Left renal cortex interstitium (tissue), 4 donors: ENCODE data around the gene C1orf159. TPM values are rescaled to one million over a fixed set of nuclear protein-coding genes. Genes with fewer than 3 reads are reported as not detected.

Experiments
- DNase-seq, 4 donors: peaks; one replicate each; pipeline ENCODE4 v3.0.0-alpha.2; 2013; ENCODE audit warnings: low read depth in 4 of 4, low spot score in 2 of 4, missing footprints in 1 of 4
- polyA plus RNA-seq, 4 donors: library from polyadenylated mRNA; unstranded; fragments of 120-200 nt; gene quantifications; one replicate each; pipeline ENCODE4 v1.2.1, GENCODE V29; 2013; ENCODE audit not compliant: insufficient read length in 4 of 4

Gene C1orf159
- polyA plus RNA-seq, 4 donors = 5.5 to 24.1 (median 14.1) TPM

DNA sequence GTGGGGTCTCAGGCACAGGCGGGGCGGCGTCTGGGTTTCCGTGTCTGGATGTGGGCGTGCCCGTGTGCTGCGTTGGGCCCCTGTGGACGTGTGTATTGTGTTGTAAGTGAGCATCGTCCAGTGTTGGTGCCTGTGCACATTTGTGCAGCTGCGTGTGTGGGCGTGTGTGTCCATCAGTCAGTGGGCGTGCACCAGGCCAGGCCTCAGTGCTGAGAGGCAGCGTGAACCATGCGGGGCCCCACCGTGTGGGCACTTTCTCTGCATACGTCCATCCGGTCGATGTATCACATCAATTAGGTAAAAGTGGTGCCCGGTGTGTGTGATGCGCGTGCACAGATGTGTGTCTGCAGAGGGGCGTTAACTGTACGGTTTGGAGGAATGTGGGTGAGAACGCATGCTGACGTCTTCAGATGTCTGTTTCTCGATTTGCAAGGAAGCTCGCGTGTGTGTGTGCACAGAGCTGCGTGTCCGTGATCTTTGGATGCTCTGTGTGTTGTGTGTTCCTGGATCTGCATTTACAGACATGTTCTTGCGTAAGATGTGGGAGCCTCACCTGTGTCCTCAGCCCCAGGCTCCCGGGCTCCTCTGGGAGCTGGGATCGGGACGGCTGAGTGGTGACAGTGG, 71.3 kb downstream of the C1orf159 start:
- DNase-seq = no peak

DNA sequence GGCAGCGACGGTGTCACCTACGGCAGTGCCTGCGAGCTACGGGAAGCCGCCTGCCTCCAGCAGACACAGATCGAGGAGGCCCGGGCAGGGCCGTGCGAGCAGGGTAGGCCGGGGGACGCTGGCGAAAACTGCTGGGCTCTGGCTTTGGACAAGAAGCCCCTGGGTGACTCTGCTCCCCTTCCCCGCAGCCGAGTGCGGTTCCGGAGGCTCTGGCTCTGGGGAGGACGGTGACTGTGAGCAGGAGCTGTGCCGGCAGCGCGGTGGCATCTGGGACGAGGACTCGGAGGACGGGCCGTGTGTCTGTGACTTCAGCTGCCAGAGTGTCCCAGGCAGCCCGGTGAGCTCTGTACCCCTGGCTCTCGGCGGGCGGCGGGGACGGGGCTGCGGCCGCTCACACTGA, 72.0 kb downstream of the C1orf159 start:
- no peak for DNase-seq

DNA sequence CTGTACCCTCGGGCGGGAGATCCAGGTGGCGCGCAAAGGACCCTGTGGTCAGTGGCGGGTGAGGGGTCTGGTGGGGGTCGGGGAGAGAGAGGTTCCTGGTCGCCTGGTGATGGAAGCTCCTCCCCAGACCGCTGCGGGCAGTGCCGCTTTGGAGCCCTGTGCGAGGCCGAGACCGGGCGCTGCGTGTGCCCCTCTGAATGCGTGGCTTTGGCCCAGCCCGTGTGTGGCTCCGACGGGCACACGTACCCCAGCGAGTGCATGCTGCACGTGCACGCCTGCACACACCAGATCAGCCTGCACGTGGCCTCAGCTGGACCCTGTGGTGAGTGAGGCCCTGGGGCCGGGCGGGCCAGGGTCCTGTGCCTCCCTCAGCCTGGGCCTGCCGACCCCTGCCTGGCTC, 72.5 kb downstream of the C1orf159 start:
- DNase-seq = no peak

DNA sequence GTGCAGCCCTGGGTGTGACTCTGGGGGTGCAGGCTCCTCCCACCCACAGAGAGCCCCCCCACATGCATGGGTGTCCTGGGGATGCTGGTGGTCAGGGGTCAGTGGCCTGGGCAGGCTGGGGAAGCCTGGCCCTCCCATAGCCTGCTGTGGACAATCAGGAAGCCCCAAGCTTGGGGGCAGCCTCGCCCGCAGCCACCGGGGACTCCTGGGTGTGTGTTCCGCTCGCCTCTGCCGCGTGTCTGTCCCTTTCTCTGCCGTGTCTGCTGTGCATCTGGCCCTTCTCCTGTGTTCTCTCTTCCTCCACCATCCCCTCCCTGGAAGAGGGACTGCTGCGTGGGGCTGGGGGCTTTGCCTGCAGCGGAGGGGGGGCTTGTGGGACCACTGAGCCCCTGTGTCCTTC, 73.1 kb downstream of the C1orf159 start:
- DNase-seq = no peak

DNA sequence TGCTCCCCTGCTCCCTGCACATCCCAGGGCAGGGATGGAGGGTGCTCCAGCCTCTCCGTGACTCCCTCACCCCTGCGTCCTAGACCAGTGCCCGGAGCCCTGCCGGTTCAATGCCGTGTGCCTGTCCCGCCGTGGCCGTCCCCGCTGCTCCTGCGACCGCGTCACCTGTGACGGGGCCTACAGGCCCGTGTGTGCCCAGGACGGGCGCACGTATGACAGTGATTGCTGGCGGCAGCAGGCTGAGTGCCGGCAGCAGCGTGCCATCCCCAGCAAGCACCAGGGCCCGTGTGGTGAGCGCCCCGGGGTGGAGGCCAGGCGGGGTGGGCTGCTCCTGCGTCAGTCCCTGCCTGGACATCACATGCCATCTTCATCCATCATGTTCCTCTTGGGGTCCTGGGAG, 74.0 kb downstream of the C1orf159 start:
- DNase-seq = no peak

DNA sequence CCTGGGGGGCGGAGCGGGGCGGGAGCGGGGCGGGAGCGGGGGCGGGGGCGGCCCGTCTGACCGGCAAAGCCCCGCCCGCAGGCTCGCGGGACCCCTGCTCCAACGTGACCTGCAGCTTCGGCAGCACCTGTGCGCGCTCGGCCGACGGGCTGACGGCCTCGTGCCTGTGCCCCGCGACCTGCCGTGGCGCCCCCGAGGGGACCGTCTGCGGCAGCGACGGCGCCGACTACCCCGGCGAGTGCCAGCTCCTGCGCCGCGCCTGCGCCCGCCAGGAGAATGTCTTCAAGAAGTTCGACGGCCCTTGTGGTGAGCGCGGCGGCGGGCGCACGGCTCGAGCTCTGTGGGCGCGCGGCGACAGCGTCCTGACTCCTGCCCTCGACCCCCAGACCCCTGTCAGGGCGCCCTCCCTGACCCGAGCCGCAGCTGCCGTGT, 74.8 kb downstream of the C1orf159 start:
- DNase-seq = no peak

DNA sequence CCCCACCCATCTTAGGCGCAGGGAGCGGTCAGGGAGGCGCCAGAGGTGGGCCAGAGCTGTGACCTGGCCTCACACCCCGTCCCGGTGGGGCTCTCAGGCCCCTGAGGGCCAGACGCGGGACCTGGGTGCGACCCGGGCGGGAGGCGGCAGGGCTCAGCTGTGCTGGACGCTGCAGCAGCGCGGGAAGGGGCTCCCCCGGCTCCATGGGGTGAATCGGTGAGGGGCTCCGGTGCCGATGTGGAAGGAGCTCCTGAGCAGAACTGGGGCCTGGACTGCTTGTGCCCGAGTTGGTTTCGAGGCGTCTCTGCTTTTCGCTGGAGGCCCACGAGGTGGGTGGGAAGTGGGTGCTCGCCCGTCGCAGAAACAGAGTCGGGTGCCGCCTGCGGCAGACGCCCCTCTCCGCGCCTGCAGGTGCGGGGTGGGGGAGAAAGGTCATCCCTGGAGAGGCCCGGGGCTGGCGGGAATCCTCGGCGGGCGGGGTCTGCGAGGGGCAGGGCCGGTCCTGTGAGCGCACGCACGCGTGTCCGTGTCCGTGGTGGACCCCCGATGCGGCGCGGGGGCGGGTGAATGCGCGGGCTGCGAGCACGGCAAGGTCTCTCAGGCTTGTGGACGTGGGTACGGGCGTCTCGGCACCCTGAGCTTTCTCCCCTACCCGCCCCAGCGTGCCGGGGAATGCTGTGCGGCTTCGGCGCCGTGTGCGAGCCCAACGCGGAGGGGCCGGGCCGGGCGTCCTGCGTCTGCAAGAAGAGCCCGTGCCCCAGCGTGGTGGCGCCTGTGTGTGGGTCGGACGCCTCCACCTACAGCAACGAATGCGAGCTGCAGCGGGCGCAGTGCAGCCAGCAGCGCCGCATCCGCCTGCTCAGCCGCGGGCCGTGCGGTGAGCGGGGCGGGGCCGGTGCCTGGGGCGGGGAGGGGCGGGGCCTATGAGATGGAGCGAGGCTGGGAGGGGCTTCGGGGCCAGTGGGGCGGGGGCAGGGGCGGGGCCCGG, 75.6 kb downstream of the C1orf159 start:
- DNase-seq = no peak

DNA sequence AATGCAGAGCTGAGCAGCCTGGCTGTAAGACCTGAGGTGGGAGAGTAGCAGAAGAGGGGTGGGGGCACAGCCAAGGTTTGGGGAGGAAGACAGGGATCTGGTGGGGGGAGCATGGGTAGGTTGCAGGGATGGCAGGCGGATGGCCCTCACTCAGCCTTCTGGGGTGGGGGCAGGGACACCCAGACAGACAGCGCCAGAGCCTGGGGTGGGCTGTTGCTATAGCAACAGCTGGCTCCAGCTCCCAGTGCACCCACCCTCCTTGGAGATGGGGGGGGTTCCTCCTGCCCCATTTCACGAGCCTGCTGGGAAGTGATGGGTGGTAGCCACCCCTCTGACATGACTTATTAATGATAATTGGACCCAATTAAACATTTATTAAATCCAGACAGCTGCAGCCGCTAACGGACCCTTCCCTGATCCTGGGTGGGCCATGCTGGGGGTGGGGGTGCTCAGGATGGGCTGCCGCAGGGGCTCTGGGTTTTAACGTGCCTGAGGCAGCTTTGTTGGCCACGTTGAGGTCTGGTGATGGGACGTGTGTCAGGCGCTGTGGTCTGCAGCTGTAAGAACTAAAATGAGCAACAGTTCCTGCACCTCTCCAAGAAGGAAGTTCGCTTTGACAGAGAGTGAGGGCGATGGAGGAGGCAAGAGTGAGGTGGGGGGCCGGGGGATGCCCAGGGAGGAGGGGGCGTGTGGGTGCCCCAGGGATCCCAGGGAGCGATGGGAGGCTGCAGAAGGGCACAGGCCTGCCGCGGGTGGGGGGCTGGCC, 76.6 kb downstream of the C1orf159 start:
- no peak for DNase-seq

DNA sequence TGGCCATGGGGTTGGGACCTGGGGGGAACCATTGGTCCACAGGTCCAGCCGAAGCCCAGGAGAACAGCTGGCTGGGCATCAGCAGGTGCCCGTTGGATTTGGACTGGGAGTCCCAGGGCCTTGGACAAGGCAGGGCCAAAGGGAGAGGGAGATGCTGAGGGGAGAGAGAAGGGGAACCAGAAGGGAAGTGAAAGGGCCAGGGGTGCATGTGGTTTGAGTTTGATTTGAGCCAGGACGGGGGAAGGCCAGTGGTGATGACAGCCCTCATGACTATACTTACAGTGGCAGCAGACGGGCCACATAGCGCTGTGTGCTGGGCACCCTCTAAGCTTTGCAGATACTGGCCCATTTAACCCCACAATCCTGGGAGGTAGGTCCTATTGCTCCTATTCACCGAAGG, 77.2 kb downstream of the C1orf159 start:
- DNase-seq = no peak

DNA sequence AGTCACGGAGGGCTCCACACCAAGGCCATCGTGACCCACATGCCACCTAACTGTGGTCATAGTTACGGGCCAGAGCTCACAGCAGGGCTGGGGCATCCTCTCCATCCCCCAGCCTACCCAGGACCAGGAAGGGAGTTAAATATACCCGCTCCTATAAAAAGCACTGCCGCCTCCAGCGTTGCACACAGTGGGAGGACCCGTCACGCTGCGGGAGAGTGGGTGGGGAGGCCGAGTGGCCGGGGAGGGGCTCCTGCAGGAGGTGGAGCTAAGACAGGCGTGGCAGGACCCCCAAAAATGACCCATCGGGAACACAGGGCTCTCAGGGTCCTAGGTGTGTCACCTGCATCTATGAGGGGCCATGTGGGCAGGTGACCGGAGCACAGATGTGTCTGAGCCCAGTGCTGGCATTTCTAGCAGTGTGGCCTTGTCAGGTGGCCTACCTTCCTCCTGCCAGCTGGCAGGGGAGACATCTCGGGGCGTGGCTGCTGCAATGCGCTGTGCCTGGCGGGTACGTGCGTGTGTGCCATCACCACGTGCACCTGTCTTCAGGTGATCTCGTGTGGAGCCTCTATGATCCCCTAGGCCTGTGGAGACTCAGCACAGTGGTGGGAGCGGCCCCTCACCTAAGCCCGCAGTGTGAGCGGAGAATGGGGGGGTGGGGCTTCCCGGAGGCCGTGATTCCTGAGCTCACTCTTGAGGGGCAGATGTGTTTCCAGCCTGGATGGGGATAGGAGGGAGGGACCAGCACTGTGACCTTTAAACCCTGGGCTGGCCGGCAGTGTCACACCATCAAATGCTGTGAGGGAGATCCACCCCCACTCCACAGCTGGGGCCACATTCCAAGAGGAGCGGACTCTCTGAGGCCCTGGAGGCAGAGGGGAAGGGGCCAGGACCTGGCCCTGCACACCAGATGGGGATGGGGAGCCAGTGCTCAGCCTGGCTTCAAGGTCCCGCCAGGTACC, 78.2 kb downstream of the C1orf159 start:
- DNase-seq = no peak

DNA sequence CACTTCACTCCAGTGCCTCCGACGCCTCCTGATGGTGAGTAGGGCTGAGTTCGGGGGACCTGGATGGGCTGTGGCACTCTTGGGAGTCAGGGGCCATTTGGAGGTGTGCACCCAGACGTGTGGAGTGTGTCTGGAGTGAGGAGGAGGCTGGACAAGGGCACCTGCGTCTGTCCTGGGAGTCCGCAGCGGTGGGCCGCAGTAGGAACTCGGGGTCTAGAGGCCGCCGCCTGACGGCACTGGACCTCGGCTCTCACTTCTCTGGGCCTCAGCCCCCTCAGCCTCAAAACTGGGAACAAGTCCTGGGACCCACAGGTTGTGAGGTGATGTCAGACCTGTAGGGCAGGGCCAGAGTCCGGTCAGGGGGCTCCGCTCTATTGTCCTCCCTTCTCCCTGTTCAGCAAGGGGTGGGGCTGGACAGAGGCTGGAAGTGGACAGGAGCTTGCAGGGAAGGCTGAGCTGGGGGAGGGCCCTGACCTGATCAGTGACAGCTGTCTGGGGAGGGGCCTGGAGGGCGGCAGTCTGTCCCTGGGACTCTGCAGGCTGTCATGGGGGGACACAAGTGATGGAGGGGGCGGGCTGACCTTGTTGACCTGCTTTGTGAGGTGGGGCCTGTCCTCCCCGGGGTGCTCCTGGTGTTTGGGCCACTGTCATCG, 80.5 kb downstream of the C1orf159 start:
- DNase-seq = no peak

DNA sequence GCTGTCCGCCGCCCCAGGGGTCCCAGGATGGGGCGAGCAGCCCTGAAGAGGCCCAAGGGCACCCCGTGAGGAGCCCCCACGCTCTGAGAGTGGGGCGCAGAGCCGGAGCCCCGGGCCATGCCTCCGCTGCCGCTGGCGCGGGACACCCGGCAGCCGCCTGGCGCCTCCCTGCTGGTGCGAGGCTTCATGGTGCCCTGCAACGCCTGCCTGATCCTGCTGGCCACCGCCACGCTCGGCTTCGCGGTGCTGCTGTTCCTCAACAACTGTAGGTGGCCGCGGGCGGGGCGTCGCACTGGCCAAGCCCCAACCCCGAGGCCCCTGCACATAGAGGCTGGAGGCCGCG, 81.5 kb downstream of the C1orf159 start:
- no peak for DNase-seq

DNA sequence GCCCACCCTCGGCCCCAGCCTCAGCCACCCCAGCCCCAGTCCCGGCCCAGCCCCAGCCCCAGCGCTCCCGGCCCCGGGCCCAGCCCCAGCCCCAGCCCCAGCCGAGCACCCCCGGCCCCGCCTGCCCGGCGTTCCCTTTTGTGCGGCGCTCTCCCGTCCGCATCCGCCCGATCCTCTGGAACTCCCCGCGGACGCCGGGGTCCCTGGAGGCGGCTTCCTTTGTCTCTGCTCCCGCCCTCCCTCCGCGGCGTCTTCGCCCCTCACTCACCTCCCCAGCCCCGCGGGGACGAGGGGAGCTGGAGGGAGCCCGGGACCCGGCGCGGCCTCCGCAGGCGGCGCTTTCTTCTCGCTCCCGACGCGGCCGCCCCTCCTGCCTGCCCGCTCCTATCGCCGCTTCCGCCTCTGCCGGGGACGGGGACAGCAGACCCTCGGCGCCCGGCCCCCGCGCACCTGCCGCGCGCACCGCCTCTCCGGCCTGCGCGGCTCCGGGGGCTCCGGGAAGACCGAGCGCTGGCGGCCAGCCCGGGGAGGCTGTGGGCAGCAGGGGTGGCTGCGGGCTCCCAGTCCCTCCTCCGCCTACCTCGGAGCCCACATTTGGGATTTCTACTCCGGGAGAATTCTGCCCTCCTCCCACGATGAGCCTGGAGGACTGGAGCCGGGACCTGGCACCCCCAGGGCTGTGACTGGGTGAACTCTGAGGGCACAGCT, 82.0 kb downstream of the C1orf159 start:
- DNase-seq = no peak

DNA sequence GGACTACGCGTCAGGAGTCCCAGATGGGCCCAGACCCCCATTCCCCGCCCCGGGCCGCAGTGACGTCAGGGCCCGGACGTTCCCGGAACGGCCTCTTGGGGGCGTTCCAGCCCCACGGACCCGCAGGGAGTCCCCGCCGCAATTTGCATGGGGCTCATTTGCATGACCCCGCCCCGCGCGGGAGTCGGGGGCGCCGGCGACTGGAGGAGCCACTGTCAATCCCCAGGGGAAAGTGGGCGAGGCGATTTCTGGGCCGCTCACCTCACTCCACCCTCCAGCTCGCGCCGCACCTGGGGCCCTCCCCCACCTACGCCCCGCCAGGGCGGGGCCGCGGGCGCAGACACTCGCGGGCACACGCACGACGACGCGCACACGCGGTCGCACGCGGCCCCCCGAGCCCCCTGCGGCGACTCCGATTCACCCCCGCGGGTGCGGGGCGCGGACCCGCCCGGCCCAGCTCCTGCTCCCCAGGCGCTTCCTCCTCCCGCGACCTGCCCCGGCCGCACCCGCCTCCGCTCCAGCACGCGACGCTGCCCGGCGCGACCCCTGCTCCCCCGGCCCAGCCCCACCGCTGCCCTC, 82.8 kb downstream of the C1orf159 start:
- peak in 2 of 4 donors; percentile 72 to 73 for DNase-seq

DNA sequence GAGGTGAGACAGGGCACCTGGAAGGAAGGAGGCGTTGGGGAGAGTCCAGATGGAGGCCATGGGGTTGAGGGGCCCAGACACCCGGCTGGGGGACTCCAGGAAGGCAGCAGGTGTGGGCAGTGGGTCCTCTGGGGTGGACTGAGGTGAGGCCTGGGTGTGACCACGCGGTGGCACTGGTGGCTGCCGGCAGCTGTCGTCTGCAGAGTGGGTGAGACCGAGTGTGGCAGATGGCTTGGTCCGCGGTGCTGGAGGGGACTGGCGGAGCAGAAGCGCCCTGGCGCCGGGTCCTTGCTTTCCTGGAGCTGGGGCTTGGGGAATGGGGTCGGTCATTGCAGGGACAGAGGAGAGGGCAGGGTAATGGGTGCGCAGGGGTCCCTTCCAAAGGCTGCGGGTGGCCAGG, 83.5 kb downstream of the C1orf159 start:
- no peak for DNase-seq
